Activated CD4-positive, alpha-beta T cell treated with anti-CD3 and anti-CD28 coated beads for 1 hour (primary cell): ENCODE data around the gene ATL3.
"Not testable (repeated sequence)": the region's sequence is repeated elsewhere in the genome, so short reads cannot be mapped to it uniquely, and the experiment has no call there.

Experiments
- DNase-seq: peaks from one replicate; pipeline ENCODE4 v3.0.0-alpha.2; 2020

Gene ATL3

GRCh38 chr11:63581224-63581623, 90.0 kb downstream of the ATL3 start:
- DNase-seq: not testable (repeated sequence)

GRCh38 chr11:63578882-63579281, 92.3 kb downstream of the ATL3 start:
- not testable (repeated sequence) for DNase-seq

- DNase-seq: no peak
These were observed 96.1 kb downstream of the ATL3 start for GRCh38 chr11:63574856-63575602.
